GM18507 (cell line): ENCODE measurements around the gene SPINK6.

Experiments
- DNase-seq: peaks from one replicate; pipeline ENCODE4 v3.0.0; 2011; ENCODE audit warnings: low read depth; ENCODE audit not compliant: insufficient read length; ENCODE audit errors: extremely low spot score
- FAIRE-seq: peaks from 2 replicates; lab custom pipeline; 2011; peaks lifted over from hg19 to GRCh38; lab: Jason Lieb, UNC

SPINK6 gene, protein sequence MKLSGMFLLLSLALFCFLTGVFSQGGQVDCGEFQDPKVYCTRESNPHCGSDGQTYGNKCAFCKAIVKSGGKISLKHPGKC

DNA sequence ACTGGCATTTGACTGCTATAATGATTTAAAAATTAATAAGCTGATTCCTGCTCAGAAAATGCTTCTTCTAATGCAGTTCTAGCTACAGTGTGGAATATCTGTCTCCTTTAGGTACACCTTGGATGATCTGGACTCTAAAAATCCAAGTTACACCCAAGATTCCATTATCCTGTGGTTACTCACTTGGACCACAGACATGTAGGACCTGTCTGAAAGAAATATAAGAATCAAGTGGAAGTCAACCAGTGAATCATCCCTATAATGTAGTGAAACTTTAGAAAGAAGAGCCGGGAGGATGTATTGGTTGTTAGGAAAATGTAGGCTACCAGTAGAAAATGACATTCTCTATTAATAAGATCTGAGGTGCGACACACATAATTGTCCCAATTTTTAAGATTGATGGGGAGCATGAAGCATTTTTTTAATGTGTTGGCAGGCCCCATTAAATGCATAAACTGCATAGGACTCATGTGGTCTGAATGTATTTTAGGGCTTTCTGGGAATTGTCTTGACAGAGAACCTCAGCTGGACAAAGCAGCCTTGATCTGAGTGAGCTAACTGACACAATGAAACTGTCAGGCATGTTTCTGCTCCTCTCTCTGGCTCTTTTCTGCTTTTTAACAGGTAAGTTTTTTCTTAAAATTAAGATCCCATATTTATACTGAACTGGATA is at the start of gene SPINK6:
TSS of gene SPINK6 (plus strand) at position 512 of the 673 bp plus-strand sequence. CDS start at position 567, 55 bp downstream.
- DNase-seq (no peak), FAIRE-seq (no peak)

DNA sequence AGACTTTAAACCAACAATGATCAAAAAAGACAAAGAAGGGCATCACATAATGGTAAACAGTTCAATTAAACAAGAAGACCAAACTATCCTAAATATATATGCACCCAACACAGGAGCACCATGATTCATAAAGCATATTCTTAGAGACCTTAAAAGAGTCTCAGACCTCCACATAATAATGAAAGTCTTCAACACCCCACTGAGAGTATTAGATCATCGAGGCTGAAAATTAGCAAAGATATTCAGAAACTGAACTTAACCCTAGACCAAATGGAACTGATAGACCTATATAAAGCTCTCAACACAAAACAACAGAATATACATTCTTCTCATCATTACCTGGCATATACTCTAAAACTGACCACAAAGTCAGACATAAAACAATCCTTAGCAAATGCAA is 46.2 kb upstream of the SPINK6 start:
- FAIRE-seq (no peak), DNase-seq (no peak)

DNA sequence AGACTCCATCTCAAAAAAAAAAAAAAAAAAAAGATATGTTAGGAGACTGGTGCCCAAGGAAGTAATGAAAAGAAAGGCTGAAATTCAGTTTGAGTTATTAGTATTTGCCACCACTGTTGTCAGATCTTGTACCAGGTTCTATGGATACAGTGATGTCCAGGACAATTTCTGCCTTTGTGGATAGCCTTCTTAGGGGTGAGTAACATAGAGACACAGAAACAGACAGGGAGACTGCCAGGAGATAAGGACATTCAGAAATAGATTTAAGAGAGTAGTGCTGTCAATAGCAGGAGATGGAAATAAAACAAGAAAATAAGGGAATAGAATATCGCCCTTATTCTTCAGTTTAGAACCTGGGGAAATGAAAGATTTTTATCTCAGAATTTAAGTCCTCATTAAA is 40.8 kb upstream of the SPINK6 start:
- FAIRE-seq (no peak), DNase-seq (no peak)

DNA sequence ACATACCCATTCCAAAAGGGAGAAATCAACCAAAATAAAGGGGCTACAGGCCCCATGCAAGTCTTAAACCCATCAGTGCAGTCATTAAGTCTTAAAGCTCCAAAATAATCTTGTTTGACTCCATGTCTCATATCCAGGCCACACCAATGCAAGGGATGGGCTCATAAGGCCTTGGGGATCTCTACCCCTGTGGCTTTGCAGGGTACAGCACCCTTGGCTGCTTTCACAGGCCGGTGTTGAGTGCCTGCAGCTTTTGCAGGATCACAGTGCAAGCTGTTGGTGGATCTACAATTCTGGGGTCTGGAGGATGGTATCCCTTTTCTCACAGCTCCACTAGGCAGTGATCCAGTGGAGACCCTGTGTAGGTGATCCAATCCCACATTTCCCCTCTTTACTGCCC is 39.5 kb upstream of the SPINK6 start:
- DNase-seq = no peak

DNA sequence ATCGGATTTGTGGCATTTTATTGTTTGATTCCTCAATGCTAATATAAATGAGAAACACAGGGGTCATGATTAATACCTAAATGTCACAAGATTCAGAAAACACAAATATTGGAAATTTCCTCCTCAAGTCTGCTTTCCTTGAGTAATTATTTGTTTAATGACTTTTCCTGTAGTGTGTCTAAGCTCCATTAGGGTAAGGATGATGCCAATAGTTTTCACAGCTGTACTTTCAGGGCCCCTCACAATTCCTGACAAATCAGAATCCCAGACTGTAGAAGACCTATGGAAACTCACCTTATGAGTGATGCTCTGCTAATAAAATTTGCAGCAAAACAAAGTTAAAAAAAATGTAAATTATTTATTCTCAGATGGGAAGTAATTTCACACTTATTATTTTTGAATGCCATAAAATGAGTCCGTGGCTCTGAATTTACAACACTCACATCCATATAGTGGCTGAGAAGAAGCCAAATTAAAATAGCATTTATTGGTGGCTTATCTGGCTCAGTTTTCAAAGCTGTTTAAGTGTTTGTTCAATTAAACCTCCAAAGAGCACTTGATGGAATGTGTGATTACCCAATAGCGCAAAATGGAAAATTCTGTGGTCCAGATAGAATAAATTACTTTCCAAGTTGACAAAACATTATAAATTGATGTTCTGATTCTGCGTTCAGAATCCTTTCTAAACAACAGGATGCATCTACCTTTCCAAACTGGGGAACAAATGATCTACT is 36.1 kb upstream of the SPINK6 start:
- DNase-seq (no peak), FAIRE-seq (no peak)

More for the DNA sequence above, 39.5 kb upstream of the SPINK6 start:
- FAIRE-seq = no peak

DNA sequence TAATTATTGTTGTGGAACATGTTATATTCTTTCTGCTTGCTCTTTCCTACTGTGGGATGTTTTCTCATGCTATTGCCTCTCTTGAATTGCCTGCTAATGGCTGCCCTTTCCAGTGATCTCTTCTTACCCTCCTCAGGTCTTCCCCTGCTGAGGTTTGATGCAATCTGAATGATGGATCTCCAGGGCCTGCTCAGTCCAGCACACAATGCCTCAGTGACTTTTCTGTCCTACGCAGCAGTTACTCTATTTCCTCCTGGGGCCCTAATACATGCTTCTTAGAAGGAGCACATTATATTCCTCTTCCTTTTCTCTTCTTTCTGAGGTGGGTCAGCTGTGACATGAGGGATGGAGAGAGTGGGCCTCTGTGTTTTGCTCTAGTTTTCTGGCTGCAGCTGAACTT is 34.6 kb upstream of the SPINK6 start, which contains the start of gene SPINK14:
TSS of gene SPINK14 (plus strand) at position 301 of the 400 bp plus-strand sequence. CDS start 1,187 bp downstream, outside the sequence.
- FAIRE-seq = no peak

DNA sequence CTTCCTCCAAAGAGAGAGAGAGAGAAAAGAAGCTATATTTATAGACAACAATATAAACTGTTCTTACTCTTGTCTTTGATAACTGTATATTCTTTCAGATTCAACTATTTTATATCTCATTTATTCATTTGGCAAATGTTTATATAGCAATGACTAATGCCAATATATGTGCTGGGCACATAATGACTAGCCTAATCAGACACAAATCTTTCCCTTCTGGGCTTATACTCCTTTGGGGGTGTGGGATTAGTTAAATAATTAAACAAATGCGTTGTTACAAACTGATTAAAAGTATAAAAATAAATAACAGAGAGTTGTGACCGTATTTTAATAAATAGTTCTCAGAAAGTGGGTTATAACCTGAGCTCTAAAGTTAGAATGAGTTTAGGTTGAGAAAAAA is 30.5 kb upstream of the SPINK6 start:
- FAIRE-seq = no peak
- DNase-seq = no peak

More for the DNA sequence above, 34.6 kb upstream of the SPINK6 start, which contains the start of gene SPINK14:
- DNase-seq = no peak

DNA sequence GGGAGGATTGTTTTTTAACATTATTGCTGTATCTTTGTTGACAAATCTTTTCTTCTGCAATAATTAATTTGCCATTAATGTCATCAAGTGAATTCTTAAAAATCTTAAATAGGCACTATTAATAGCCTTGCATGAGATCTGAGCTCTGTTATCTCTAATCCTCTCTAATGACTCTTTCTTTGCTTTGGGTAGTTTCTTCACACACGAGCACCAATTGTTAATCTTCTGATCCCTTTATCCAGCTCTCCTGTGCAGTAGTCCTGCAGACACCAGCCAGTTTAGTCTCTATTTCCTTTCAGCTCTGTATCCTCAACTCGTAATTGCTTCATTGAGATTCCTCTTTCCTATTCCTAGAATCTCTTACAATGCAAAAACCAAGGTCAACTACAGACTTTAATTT is 26.4 kb upstream of the SPINK6 start:
- DNase-seq (no peak), FAIRE-seq (no peak)

DNA sequence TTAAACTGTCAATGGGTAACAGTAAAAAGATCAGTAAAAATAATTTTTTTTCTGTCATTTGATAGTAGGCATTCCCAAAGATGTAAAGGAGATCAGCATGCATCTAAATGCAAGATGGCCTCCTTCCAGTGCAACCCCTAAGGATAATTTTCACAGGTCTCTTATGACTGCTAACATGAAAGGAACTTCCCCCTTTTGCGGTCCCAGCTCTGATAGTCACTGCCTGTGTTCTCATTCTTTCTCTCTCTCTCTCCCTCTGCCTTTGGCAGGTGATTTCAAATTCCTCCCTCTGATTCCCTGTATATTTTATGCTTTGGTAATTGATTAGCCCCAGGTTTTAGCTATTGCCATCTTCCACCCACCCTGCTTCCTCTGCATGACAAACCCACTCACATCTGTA is 25.6 kb upstream of the SPINK6 start:
- FAIRE-seq (no peak), DNase-seq (no peak)

DNA sequence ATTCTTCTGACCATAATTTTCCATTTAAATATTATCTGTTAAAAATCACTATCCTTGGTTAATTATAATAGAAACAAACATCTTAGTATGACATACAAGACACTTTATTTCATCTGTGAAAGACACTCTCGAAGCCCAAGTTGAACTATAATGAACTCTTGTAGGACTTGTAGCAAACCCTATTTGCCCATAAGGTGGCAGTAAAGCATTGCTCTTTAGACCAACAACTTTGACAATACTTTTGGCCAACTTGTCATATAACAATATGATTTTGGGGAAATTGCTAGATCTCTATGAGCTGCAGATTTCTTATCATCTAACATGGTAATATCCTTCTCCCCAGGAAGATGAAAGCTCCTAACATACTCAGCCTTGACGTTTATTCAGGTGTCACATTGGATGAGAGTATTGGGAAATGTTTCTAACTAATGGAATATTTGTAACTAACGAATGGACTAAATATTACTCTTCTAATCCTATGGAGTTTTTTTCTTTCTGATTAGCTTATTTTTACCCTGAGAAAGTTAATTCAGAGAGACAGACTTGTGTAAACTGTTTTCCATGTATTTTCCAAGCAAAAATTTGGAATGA is 23.5 kb upstream of the SPINK6 start:
- FAIRE-seq (peak; percentile 68), DNase-seq (no peak)

DNA sequence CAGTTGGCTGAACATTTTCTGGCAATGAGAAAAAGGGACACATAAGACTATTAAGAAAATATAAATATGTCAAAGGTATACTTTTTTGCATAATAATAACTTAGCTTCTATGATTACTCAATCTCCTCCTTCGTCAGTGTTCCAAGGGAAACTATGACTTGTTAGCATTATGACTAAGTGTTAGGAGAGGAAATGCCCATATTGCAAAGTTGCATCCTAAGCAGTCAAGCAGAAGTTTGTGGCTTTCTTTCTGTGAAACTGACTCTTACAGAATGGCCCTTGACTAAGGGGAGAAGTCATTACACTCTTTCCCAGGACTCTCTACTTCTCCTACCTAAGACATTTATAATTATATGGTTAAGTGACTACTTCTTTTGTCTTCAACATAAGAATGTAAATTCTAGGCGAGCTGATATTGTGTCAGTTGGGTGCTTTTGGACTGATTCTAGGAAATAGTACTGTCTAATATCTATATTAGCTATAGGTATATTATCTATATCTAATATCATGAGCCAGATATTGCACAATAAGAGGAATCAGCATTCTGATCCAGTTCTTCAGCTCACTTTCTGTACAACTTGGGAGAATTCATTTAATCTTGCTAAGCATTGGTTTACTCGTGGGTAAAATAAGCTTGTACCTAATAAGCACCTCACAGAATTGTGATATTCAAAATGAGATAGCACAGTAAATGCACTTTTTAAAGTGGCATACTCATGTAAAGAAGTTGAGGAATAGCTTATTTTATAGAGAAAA is 16.4 kb upstream of the SPINK6 start:
- DNase-seq (no peak), FAIRE-seq (no peak)

DNA sequence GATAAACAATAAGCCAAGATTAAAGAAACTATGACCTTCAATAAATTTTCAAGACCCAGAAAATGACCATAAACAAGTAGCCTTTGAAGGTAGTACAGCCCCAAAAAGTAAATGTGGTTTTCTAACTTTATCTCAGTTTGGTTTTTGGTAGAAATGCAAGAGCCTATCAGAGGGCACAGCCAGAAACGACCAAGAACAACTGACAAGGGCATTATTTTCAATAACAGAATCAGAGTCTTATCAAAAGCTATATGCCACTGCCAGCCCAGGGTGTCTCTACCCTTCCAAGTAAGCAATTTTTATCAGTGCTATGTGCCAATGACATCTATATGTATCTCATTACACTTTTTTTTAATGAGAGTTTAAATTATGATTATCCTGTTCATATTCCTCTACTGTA is 11.8 kb upstream of the SPINK6 start:
- FAIRE-seq = no peak
- no peak for DNase-seq

DNA sequence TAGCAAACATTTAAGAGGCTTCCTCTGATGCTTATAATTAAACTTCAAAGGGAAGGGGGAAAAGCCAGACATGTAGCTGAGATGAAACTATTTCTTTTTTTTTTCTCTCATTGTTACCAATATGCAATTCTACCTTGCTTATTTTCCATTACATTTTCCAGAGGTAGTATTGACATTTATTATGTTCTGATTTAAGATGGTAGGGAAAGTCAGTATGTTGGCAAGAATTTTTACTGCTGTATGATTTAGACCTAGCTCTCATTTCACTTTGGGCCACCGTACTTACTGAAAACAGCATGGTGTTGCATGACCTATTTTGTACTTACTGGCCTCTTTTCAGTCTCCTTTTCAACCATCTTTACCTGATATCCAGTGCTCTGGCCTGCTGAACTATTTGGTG is 9.6 kb upstream of the SPINK6 start:
- no peak for DNase-seq
- FAIRE-seq = no peak

DNA sequence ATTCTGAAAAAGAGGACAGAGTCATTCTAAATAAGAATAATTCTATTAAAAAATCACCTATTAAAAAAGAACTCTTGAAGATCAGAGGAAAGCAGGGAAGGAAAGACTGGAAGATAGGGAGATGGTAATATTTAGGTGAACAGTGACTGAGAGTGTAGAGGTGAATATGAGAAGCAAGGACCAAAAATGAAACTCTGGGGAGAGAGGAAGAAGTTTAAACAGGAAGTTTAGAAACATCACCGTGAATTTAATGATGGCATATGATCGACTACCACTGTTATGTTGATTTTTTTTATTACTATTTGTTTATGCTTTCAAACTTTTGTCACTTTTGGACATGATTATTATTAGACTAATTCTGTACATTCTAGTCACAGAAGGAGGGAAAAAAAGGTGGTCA is 1.7 kb upstream of the SPINK6 start:
- DNase-seq (no peak), FAIRE-seq (no peak)

DNA sequence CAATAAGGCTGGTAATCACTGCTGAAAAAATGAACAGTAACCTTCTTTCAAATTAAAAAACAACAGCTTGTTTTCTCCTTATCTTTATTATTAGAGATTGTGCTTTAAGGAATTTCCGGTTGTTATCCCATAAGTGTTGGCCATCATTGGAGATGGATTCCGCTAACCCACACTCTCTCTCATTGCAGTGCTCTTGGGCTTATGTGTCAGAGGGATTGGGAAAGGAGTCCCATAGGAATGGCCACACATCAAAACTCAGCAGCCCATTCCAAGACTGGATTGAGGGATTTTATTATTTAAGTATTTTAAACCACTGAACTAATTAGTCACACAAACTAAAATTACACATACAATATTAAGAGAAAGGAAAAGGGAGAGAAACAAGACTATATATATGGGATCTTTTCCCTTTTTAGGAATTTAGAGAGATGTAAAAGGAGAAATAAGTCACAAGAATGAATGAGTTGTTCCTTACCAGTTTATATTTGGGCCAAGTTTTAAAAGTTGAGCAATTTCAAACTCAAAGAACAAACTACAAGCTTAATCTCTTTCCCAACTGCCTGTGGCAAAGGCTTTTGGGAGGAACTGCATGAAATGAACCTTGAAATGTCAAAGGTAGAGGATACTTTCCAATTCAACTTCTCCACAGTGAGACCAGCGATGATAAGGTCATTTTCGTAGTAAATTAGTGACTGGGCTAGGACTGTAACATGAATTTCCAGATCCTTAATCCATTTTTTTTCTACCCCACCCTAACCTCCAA is 2.4 kb downstream of the SPINK6 start:
- DNase-seq (no peak), FAIRE-seq (no peak)

DNA sequence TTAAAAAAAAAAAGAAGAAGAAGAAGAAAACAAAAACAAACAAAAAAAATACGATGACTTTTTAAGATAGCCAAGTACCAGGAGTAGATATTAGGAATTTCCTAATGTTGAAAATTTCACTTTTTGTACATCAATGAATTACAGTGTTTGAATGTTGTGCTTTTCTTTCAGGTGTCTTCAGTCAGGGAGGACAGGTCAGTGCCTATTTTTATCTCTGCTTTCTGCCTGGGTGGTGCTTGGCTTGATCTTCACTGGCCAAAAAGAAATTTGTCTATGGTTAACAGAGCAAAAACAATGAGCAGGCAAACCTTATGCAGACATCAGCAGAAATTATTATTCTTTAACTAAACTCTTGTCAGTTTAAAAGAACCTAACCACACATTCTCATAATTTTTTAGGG is 3.0 kb downstream of the SPINK6 start:
- no peak for DNase-seq
- FAIRE-seq = no peak

DNA sequence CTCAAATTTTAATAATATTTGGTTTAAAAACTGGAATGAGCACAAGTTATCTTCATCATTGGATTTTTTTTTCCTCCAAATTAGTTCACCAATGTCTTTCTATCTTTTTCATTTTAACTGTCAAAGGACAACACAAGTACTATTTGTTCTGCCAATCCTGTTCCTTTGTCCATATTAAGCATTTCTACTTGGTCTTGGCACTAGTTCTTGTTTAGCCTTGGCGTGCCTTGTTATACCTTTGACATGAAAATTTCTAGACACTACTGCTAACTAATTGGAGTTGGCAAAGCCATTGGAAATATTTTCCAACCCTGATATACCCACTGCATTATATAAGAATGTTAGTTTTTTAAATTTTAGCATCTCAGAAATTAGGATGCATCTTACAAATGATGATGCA is 3.8 kb downstream of the SPINK6 start:
- no peak for DNase-seq
- no peak for FAIRE-seq

DNA sequence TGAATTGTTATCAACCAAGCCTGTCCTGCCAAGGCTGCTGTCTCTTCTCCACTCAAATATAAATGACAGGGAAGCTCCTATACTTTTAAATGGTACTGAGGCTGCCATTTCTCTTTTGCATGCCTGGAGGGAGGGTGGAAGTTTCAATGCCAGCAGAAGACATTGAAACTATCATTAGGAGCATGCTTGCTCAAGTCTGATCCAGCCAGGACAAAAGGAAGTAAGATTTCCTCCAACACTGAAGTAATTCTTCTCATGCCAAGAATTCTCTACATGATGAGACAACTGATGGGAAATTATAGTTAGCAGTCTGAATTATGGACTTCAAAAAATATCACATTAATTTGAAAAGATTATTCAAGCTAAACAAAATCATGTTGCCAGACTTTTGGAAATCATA is 5.4 kb downstream of the SPINK6 start:
- FAIRE-seq (no peak), DNase-seq (no peak)

DNA sequence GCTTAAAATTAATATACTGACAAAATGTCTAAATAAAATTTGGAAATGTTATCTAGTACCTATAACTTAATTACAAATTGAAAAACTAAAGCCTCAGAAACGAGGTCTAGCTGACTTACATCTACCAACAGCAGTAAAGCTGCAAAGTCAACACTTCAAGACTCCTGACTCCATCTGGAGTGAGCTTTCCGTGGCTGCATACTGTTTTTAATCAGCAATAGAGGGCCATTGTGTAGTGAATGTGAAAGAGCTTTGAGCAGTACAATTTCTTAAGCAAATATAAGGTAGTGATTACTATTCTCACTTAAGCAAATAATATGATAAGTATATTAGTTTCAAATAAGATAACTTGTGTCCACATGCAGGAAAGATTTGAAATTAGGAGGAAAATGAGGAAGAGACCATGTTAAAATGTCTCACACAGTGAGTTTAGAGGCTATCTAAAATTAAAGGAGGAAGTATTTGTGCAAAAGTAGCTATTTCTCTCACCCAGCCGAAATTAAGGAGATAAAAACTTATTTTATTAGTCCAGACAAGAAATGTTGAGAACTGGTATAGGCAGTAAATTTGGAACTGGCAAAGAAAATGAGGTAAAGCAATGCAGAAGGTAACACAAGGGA is 6.4 kb downstream of the SPINK6 start:
- DNase-seq = no peak

More for the DNA sequence above, 6.4 kb downstream of the SPINK6 start:
- FAIRE-seq = no peak
